HG02870 (cell line): ENCODE data around the gene DRAM1.
"Not testable (repeated sequence)": the region's sequence is repeated elsewhere in the genome, so short reads cannot be mapped to it uniquely, and the experiment has no call there.

Experiments
- ATAC-seq: cut with Tn5 transposase; IDR thresholded peaks from one replicate; pipeline ENCODE4 v1.9.1; 2021; ENCODE audit warnings: mild to moderate bottlenecking, moderate library complexity; ENCODE audit not compliant: unreplicated experiment

The DRAM1 gene

DNA sequence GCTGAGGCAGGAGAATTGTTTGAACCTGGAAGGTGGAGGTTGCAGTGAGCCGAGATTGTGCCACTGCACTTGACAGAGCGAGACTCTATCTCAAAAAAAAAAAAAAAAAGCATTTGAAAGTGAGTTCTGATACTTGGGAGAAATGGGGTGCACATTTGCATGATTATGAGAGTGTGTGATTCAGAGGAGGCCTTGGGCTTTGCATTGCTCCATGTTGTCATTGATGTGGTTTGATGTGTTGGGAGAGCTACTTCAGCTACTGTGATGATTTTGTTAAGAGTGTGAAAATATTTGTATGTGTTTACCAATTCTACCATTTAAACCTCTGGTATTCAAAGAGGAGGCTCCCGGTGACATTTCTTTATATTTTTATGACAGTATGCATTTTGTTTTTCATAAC is 24.4 kb downstream of the DRAM1 start:
- no peak for ATAC-seq

DNA sequence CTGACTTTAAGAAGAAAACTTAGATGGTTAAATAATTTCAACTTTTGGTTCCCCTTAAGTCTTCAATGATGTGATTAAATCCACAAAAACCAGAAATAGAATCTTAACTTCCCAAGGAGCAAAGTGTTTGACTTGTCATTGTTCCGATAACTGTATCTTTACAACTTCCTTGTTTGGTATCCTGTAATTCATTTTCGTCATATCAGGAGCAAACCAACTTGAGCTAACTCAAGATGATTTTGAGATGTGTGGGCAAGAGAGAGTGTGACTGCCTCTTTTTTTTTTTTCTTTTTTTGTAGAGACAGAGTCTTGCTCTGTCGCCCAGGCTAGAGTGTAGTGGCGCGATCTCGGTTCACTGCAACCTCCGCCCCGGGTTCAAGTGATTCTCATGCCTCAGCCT is 25.3 kb downstream of the DRAM1 start:
- no peak for ATAC-seq

GRCh38 chr12:101906226-101906625 is 28.8 kb downstream of the DRAM1 start:
- ATAC-seq = no peak

- no peak for ATAC-seq
Observed at GRCh38 chr12:101908395-101908794, 31.0 kb downstream of the DRAM1 start.

DNA sequence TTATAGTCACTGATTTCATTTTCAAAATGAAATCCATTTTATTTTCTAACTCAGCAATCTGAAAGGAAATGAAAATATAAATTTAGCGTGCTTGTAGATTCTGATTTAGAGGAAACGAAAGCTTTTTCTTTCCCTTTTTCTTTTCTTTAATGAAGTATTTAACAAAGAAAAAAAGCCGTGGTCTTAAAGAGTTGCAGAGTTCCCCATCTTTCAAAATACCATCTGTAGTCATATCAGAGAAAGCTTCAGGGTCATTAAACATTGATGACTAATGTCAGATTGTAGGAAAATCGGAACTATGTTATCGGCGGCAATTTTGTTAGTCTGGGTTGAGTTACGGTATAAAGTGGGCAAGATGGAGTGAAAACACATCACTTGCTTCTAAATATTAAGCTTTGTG is 32.3 kb downstream of the DRAM1 start:
- ATAC-seq = no peak

- ATAC-seq = no peak
Observed at GRCh38 chr12:101915841-101916240, 38.5 kb downstream of the DRAM1 start.

DNA sequence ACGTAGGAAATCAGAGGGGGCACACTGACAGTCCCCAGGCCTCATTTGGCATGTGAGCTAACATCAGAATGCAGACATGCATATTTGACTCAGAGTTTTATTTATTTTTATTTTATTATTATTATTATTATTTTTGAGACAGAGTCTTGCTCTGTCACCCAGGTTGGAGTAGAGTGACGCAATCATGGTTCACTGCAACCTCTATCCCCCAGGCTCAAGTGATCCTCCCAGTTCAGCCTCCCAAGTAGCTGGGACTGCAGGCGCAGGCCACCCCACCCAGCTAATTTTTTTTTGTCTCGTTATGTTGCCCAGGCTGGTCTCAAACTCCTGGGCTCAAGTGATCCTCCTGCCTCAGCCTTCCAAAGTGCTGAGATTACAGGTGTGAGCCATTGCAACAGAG is 41.4 kb downstream of the DRAM1 start:
- not testable (repeated sequence) for ATAC-seq

DNA sequence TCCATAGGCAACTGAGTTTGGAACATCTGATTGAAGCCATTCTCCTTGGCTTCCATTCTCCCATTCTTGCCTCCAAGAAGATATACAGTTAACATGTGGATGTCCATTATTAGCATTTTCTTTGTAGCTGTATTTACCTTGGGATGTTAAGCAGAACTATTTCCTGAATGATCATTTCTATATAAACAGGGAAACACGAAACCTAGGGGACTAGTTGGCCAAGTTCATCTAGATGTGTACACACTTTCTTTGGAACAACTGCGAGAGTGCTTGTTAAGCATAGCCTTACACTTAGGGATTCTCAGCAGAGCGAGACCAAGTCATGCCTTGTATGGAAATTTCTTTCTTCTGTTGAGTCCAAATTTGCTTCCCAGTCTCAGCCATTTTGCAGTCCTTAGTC is 42.1 kb downstream of the DRAM1 start:
- no peak for ATAC-seq

- no peak for ATAC-seq
Observed at GRCh38 chr12:101920906-101921305, 43.5 kb downstream of the DRAM1 start.

GRCh38 chr12:101923045-101923718 is 45.8 kb downstream of the DRAM1 start:
- ATAC-seq = no peak

- no peak for ATAC-seq
Observed at GRCh38 chr12:101924618-101925017, 47.2 kb downstream of the DRAM1 start.

GRCh38 chr12:101925361-101925760 is 48.0 kb downstream of the DRAM1 start:
- no peak for ATAC-seq

GRCh38 chr12:101925935-101926334 is 48.6 kb downstream of the DRAM1 start:
- ATAC-seq = no peak

DNA sequence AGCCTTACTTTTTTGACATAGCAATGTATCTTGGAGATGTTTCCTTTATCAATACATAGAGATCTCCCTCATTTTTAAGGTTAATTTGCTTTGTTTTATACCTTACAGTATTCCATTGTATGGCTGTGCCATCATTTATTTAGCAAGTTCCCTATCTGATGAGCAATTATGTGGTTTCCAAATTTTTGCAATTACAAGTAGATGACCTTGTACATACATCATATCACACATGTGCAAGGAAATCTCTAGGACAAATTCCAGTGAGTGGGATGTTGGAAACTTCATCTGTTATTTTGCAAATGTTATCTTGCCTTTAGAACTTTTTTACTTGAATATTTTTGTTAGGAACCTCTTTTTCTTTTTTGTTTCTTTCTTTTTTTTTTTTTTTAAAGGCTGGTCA is 49.7 kb downstream of the DRAM1 start:
- no peak for ATAC-seq

DNA sequence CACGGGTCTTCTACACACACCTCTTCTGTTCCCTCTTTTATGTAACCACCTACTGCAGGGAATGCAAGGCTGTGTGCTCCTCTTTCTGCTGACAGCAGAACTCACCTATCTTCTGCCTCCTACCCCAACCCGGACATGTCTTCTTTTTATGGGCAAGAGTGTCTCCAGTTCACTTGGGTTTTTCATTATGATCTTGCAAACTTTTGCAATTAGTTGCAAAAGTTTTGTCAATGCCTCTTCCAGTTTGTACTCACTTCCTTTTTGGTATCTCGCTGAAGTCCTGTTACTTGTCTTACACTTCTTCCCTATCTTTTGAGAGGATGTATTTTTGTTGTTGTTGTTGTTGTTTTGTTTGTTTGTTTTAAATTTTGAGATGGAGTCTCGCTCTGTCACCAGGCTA is 50.6 kb downstream of the DRAM1 start:
- ATAC-seq = no peak

GRCh38 chr12:101928556-101928955 is 51.2 kb downstream of the DRAM1 start:
- ATAC-seq = no peak

- peak; percentile 47 for ATAC-seq
Observed at GRCh38 chr12:101929365-101930041, 52.1 kb downstream of the DRAM1 start.

DNA sequence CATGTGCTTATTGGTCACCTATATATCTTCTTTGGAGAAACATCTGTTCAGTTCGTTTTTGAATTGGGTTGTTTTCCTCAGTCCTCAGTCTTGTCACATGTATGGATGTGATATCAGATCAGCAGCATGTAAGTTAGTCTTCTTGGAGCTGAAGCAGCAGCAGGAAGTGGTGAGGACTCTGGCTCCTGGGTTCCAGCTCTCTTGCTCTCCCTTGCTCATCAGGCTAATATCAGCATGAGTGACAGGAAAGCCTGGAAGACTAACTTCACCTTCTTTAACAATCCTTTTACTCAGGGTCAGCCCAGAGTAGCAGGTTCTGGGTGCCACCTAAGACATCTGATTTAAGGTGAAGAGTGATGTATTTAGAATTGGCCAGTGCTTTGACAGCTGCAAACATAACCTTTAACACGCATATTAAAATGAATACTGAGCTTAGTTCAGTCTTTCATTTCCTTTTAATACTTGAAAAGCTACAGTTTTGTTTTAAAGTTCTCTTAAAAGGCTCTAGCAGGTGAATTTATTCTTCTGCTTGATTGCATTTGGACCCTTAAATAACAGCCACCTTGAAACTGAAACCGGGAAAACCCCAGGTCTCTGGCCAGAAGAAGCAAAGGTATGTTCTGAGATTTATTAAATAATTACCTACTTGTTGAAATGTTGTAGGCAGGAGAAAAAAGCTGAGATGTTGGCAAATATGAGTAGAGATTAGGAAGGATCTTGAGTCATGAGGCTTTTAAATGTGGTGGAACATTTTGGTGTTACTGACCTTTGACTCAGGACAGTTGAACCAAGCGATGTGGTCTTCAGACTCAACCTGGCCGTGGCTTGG is 54.3 kb downstream of the DRAM1 start:
- peak; percentile 22 for ATAC-seq

DNA sequence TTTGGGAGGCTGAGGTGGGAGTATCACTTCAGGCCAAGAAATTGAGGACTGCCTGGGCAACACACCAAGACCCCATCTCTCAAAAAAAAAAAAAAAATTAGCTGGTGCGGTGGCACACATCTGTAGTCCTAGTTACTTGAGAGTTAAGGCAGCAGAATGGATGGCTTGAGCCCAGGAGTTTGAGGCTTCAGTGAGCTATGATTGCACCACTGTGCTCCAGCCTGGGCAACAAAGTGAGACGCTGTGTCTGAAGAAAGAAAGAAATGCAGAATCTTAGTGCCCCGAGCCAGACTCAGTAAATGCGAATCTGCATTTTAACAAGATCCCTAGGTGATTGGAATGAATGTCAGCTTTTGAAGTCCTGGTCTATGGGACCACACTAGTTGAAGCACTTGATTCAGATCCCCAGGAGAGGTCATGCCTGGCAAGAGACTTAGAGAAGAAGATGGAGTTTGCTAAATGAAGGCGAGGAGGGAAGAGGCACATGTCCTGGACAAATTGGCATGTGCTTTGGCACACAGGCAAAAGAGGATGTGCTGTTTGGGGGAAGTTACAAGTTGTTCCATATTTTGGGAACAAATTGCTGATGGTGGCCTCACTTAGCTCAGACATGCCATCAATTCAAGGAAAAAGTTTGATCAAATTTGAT is 56.6 kb downstream of the DRAM1 start:
- ATAC-seq = no peak

GRCh38 chr12:101935890-101936746 is 58.7 kb downstream of the DRAM1 start:
- ATAC-seq = peak; percentile 70
